ENCODE measurements around the gene TEX44.
"Not testable (repeated sequence)": the region's sequence is repeated elsewhere in the genome, so short reads cannot be mapped to it uniquely, and the experiment has no call there.

Gene TEX44

GRCh38 chr2:231592636-231593145 is at the start of gene TEX44:
TSS of gene TEX44 (plus strand) at chr2:231592864. CDS start at chr2:231592952, 88 bp downstream.
- DNase-seq (ENCODE audit: low read depth in 1 of 2, low spot score in 1 of 2), result no peak

GRCh38 chr2:231545105-231545902 is 47.4 kb upstream of the TEX44 start:
- DNase-seq (ENCODE audit: low read depth in 1 of 2, low spot score in 1 of 2), result peak in 1 of 2 donors; percentile 30

- no peak for DNase-seq (ENCODE audit: low read depth in 1 of 2, low spot score in 1 of 2)
Observed at GRCh38 chr2:231546014-231546715, 46.5 kb upstream of the TEX44 start.

GRCh38 chr2:231547315-231548110 is 45.2 kb upstream of the TEX44 start:
- no peak for DNase-seq (ENCODE audit: low read depth in 1 of 2, low spot score in 1 of 2)

GRCh38 chr2:231548752-231549151 is 43.9 kb upstream of the TEX44 start:
- DNase-seq (ENCODE audit: low read depth in 1 of 2, low spot score in 1 of 2), result no peak

GRCh38 chr2:231549446-231550239 is 43.0 kb upstream of the TEX44 start:
- DNase-seq (ENCODE audit: low read depth in 1 of 2, low spot score in 1 of 2), result no peak

- DNase-seq (ENCODE audit: low read depth in 1 of 2, low spot score in 1 of 2), result no peak
Observed at GRCh38 chr2:231552752-231553151, 39.9 kb upstream of the TEX44 start.

- DNase-seq (ENCODE audit: low read depth in 1 of 2, low spot score in 1 of 2), result no peak
Observed at GRCh38 chr2:231554327-231554726, 38.3 kb upstream of the TEX44 start.

GRCh38 chr2:231554748-231555545 is 37.7 kb upstream of the TEX44 start:
- DNase-seq (ENCODE audit: low read depth in 1 of 2, low spot score in 1 of 2), result no peak

GRCh38 chr2:231556496-231556895 is 36.2 kb upstream of the TEX44 start:
- not testable (repeated sequence) for DNase-seq (ENCODE audit: low read depth in 1 of 2, low spot score in 1 of 2)

GRCh38 chr2:231556981-231557380 is 35.7 kb upstream of the TEX44 start:
- DNase-seq (ENCODE audit: low read depth in 1 of 2, low spot score in 1 of 2), result no peak

- peak; percentile 7 to 55 for DNase-seq (ENCODE audit: low read depth in 1 of 2, low spot score in 1 of 2)
Observed at GRCh38 chr2:231557571-231558217, 35.0 kb upstream of the TEX44 start.

- peak in 1 of 2 donors; percentile 27 for DNase-seq (ENCODE audit: low read depth in 1 of 2, low spot score in 1 of 2)
Observed at GRCh38 chr2:231563378-231563961, 29.2 kb upstream of the TEX44 start.

- no peak for DNase-seq (ENCODE audit: low read depth in 1 of 2, low spot score in 1 of 2)
Observed at GRCh38 chr2:231565887-231566594, 26.6 kb upstream of the TEX44 start.

- no peak for DNase-seq (ENCODE audit: low read depth in 1 of 2, low spot score in 1 of 2)
Observed at GRCh38 chr2:231567159-231567558, 25.5 kb upstream of the TEX44 start.

GRCh38 chr2:231568098-231568784 is 24.4 kb upstream of the TEX44 start:
- no peak for DNase-seq (ENCODE audit: low read depth in 1 of 2, low spot score in 1 of 2)

- DNase-seq (ENCODE audit: low read depth in 1 of 2, low spot score in 1 of 2), result no peak
Observed at GRCh38 chr2:231568785-231569435, 23.8 kb upstream of the TEX44 start.
